ENCODE data around the gene ZNF592. TPM values are rescaled to one million over a fixed set of nuclear protein-coding genes. Genes with fewer than 3 reads are reported as not detected.
A peak's percentile ranks its signal among the peaks of the same experiment; 100 is the strongest.

Gene ZNF592
- 30.6 to 31.5 TPM (median 30.6 TPM) in 3 replicates for total RNA-seq
- long read RNA-seq, full-length matches to known transcripts, result 7 of 24 reads
- long read RNA-seq, partial matches to known transcripts, result 7 of 24 reads
- long read RNA-seq, other reads (novel, unspliced or antisense), result 10 of 24 reads

DNA sequence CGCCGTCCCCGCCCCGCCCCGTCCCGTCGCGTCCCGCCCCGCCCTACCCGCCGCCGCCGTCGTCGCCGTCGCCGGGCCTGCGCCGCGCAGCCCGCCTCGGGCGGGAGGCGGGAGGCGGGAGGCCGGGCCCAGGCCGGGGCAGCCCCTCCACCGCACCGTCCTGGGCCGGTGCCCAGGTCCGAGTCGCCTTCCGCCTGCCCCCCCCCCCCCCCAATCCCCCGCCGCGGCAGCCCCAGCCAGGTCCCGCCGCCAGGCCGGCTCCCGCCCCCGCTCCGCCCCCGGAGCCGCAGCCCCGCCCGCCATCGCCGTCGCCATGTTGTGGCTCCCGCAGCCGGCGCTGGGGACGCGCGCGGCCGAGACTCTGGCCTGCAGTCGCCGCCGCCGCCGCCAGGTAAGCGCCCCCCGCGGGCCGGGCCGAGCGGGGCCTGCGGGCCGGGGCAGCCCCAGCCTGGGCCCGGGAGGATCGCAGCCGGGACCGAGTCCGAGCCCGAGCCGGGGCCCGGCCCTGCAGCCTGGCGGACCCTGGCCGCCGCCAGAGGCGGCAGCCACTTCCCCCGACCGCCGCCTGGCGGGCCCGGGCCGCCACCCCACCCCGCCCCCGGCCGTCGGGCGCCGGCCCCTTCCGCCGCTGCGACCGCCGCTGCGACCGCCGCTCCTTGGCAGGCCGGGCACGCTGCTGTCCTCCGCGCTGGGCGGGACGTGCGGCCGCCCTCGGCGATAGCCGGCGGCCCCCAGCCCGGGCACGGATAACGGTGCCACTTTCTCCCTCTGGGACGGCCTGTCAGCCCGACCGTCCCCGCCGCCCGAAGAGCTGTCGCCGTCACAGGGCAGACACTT lies at the start of gene ZNF592:
TSS of gene ZNF592 (plus strand) at position 319 of the 837 bp plus-strand sequence. CDS start 34,084 bp downstream, outside the sequence.
- H3K27me3 Mint-ChIP-seq (ENCODE audit: low read depth), result no peaks in the 10 kb centered on the region
- peaks cover 49% of the 10 kb centered on the region for H3K4me1 Mint-ChIP-seq (ENCODE audit: low read depth)
- TF ChIP-seq, protein P1, sequence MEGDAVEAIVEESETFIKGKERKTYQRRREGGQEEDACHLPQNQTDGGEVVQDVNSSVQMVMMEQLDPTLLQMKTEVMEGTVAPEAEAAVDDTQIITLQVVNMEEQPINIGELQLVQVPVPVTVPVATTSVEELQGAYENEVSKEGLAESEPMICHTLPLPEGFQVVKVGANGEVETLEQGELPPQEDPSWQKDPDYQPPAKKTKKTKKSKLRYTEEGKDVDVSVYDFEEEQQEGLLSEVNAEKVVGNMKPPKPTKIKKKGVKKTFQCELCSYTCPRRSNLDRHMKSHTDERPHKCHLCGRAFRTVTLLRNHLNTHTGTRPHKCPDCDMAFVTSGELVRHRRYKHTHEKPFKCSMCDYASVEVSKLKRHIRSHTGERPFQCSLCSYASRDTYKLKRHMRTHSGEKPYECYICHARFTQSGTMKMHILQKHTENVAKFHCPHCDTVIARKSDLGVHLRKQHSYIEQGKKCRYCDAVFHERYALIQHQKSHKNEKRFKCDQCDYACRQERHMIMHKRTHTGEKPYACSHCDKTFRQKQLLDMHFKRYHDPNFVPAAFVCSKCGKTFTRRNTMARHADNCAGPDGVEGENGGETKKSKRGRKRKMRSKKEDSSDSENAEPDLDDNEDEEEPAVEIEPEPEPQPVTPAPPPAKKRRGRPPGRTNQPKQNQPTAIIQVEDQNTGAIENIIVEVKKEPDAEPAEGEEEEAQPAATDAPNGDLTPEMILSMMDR (IDR thresholded peaks at IDR 0.05), result peak; percentile 13
- H3K36me3 Mint-ChIP-seq (ENCODE audit: low read depth), result no peaks in the 10 kb centered on the region
- DNase-seq (ENCODE audit: low spot score), result no peak
- peak within 1 kb of the TSS; percentile 97 for H3K27ac Mint-ChIP-seq (ENCODE audit: unreplicated experiment)
- peak within 1 kb of the TSS; percentile 88 for H3K4me3 Mint-ChIP-seq (ENCODE audit: unreplicated experiment)
- H3K9me3 Mint-ChIP-seq (ENCODE audit: low read depth), result no peaks in the 10 kb centered on the region

DNA sequence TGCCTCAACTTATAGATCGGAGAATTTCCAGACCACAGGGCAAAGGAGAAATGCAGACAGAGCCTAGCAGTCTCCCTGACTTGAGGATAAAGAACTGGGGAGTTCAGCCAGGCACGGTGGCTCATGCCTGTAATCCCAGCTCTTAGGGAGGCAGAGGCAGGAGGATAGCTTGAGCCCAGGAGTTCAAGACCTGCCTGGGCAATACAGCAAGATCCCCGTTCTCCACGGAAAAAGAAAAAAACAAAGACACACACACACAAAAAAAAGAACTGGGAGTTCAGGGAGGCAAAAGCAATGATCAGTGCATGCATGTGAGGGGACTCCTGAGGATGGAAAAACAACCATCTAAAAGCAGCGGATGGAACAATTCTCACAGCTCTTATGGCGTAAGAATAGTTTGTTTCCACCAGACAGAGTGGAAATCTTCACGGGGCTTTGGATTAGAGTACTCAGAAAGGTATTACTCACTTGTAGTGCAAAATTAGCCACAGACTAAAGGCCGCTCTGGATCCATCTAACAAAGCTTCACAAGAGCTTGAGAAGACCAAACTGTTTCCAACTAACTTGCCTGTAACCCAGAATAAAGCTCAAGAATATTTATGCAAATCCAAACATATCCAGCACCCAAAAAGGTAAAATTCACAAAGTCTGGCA lies 48.7 kb upstream of the ZNF592 start:
- peaks cover 44% of the 10 kb centered on the region for H3K4me1 Mint-ChIP-seq (ENCODE audit: low read depth)
- no peak for DNase-seq (ENCODE audit: low spot score)
- peak overlapping the region; percentile 59 for H3K27ac Mint-ChIP-seq (ENCODE audit: unreplicated experiment)
- no peaks in the 10 kb centered on the region for H3K27me3 Mint-ChIP-seq (ENCODE audit: low read depth)
- no peaks in the 10 kb centered on the region for H3K36me3 Mint-ChIP-seq (ENCODE audit: low read depth)
- H3K9me3 Mint-ChIP-seq (ENCODE audit: low read depth), result no peaks in the 10 kb centered on the region
- H3K4me3 Mint-ChIP-seq (ENCODE audit: unreplicated experiment), result no peak overlapping the region
- TF ChIP-seq, protein P1 (IDR thresholded peaks at IDR 0.05), result no peak

- no peak overlapping the region for H3K4me3 Mint-ChIP-seq (ENCODE audit: unreplicated experiment)
- no peaks in the 10 kb centered on the region for H3K36me3 Mint-ChIP-seq (ENCODE audit: low read depth)
- H3K27ac Mint-ChIP-seq (ENCODE audit: unreplicated experiment), result peak overlapping the region; percentile 65
- peaks cover 37% of the 10 kb centered on the region for H3K4me1 Mint-ChIP-seq (ENCODE audit: low read depth)
- no peaks in the 10 kb centered on the region for H3K27me3 Mint-ChIP-seq (ENCODE audit: low read depth)
- H3K9me3 Mint-ChIP-seq (ENCODE audit: low read depth), result no peaks in the 10 kb centered on the region
- TF ChIP-seq, protein P1 (IDR thresholded peaks at IDR 0.05), result no peak
- DNase-seq (ENCODE audit: low spot score), result no peak
Observed at GRCh38 chr15:84702961-84703482, 45.4 kb upstream of the ZNF592 start.

DNA sequence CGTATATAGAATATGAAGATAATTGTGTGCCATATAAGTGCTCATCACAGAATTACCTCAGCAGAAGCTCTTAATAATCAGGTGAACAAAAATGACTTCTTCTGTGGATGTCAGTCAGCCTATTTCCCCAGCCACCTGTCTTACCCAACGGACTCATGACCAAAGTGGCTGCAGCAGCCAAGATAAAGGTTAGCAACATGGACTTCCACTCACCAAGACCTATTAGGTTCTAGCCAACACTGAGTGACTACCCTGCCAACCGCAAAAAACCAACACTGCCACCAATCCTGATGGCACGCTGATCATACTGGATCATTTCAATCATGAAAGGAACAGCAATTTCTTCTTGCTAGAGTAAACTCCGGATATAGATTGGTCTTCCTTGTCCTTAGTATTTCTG lies 44.6 kb upstream of the ZNF592 start:
- Mint-ChIP-seq H3K4me1 (ENCODE audit: low read depth) (peaks cover 31% of the 10 kb centered on the region), H3K36me3 (ENCODE audit: low read depth) (no peaks in the 10 kb centered on the region), H3K27me3 (ENCODE audit: low read depth) (no peaks in the 10 kb centered on the region), H3K9me3 (ENCODE audit: low read depth) (no peaks in the 10 kb centered on the region), H3K27ac (ENCODE audit: unreplicated experiment) (no peak overlapping the region), H3K4me3 (ENCODE audit: unreplicated experiment) (no peak overlapping the region)
- TF ChIP-seq, protein P1 (IDR thresholded peaks at IDR 0.05), result no peak
- DNase-seq (ENCODE audit: low spot score), result no peak

- Mint-ChIP-seq H3K4me1 (ENCODE audit: low read depth) (peaks cover 34% of the 10 kb centered on the region), H3K27me3 (ENCODE audit: low read depth) (no peaks in the 10 kb centered on the region), H3K4me3 (ENCODE audit: unreplicated experiment) (peak overlapping the region; percentile 93), H3K27ac (ENCODE audit: unreplicated experiment) (peak overlapping the region; percentile 96), H3K9me3 (ENCODE audit: low read depth) (no peaks in the 10 kb centered on the region), H3K36me3 (ENCODE audit: low read depth) (no peaks in the 10 kb centered on the region)
- no peak for DNase-seq (ENCODE audit: low spot score)
- TF ChIP-seq, protein P1 (IDR thresholded peaks at IDR 0.05), result no peak
Observed at GRCh38 chr15:84714372-84714771, 34.0 kb upstream of the ZNF592 start.

Measured in chondrocyte (in vitro differentiated cells).